Measurements from ENCODE around the gene KIFC1.

The KIFC1 gene

GRCh38 chr6:33411632-33412005 lies 20.0 kb downstream of the KIFC1 start:
- no peak for DNase-seq (ENCODE audit: low read depth, low spot score)

GRCh38 chr6:33412140-33413009 lies 20.8 kb downstream of the KIFC1 start:
- no peak for DNase-seq (ENCODE audit: low read depth, low spot score)

- no peak for DNase-seq (ENCODE audit: low read depth, low spot score)
Measured at GRCh38 chr6:33413241-33414120, 21.9 kb downstream of the KIFC1 start.

- DNase-seq (ENCODE audit: low read depth, low spot score): no peak
Measured at GRCh38 chr6:33414592-33415271, 23.1 kb downstream of the KIFC1 start.

- no peak for DNase-seq (ENCODE audit: low read depth, low spot score)
Measured at GRCh38 chr6:33415831-33416230, 24.2 kb downstream of the KIFC1 start.

- DNase-seq (ENCODE audit: low read depth, low spot score): no peak
Measured at GRCh38 chr6:33416386-33417127, 24.9 kb downstream of the KIFC1 start.

- DNase-seq (ENCODE audit: low read depth, low spot score): no peak
Measured at GRCh38 chr6:33417128-33417902, 25.7 kb downstream of the KIFC1 start.

GRCh38 chr6:33417903-33418689 lies 26.5 kb downstream of the KIFC1 start, which contains the start of gene CUTA:
Gene CUTA (minus strand): TSS chr6:33418107. CDS start chr6:33418000, 107 bp downstream.
- DNase-seq (ENCODE audit: low read depth, low spot score): peak; percentile 100

GRCh38 chr6:33418690-33419291 lies 27.2 kb downstream of the KIFC1 start:
- DNase-seq (ENCODE audit: low read depth, low spot score): no peak

DNA sequence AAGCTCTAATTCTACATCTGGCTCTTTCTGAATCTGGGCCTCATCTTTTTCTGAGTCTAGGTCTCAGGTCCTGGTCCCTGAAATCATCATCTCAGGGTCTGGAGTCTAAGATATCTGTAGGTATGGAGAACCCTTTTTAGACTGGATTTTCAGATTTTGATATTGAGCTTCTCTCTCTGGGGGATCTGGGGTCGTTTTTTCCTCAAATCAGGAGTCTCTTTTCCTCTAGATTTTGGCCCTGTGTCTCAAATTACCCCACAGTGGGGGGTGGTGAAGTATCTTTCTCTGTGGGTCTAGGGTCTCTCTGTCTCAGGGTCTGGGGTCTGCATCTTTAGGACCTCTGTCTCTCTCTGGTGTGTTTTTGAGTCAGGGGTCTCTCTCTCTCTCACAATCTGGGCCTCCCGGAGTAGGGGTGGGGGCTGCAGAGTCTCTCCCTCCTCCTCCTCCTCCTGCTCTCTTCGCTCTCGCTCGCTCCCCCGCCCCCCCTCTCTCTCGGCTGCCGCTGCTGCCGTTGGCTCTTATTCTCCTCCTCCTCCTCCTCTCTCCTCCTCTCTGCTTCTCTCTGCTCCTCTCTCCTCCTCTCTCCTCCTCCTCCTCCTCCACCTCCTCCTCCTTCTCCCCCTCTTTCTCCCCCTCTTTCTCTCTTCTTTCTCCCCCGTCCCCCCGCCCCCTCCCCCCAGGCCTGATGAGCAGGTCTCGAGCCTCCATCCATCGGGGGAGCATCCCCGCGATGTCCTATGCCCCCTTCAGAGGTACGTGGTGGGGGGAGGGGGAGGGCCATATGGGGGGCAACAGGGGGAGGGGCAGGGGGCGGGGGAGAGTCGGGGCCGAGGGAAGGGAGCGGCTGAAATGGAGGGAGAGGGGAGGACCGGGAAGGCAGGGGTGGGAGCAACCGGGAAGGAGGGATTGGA lies 28.2 kb downstream of the KIFC1 start, which contains the start of gene SYNGAP1:
TSS of gene SYNGAP1 (plus strand) at position 486 of the 911 bp plus-strand sequence. CDS start at position 686, 200 bp downstream.
- no peak for DNase-seq (ENCODE audit: low read depth, low spot score)

DNA sequence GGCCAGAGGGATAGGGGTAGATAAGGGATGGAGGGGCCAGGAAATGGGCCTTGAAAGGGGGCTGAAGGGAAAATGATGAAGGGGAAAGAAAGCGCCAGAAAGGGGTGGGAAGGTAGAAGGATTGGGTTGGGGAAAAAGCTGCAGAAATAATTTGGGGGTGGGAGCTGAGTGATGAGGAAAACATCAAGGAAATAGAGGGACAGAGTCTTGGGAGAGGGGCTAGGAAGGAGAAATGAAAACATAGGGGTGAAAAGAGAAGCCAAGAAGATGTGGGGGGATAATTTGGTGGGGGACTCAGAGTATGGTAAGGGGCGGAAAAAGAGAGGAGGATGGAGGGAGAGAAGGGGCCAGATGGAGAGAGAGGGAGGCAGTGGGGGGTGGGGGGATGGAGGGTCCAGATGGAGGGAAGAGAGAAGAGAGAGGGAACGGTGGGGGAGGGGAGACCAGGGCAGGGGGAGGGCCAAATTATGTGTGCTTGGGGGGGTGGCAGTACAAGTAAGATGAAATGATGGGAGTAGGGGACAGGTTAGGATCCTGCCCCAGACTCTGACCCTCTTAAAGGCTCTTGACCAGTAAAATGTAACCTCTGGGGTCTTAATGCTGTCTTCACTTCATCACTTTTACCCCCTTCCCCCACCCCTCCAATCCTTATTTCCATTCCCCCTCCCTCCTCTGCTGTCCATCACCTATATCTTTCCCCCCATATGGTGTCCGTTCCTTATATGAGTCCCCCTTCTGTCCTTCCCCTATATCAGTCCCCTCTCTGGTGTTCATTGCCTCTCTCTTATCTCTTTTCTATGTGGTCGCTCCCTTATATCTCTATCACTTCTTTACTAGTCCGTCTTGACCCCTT lies 29.1 kb downstream of the KIFC1 start:
- no peak for DNase-seq (ENCODE audit: low read depth, low spot score)

DNA sequence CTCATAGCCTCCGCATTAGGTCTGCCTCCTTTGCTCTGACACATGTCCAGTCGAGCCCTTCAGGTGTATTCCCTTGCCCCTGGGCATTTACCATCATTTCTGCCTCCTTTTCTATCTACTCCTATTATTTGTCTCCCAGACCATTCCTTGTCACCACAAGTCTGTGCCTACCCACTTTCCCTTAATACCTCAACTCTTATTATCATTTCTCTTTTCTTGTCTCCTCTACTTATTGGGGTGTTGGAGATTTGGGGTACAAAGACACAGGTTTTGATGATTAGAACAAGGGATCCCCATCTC lies 29.7 kb downstream of the KIFC1 start:
- no peak for DNase-seq (ENCODE audit: low read depth, low spot score)

DNA sequence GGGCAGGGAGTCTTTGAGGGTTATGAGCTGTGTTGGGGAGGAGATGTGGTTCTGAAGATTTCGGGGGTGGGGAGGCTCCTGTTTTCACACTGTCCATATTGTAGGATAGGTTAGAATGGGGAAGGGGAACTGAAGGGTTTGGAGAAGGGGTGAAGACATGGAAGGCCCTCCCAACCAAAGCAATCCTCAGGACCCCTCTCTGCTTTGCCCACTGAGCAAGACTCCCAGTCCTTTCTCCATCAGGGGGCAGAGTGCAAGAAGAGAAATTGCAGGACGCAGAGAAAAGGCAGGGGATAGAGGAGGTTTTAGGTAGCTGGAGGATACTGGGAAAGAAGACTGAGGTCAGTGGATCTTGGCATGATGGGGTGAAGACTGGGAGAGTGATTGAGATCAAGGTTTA lies 32.2 kb downstream of the KIFC1 start:
- no peak for DNase-seq (ENCODE audit: low read depth, low spot score)

GRCh38 chr6:33424855-33425667 lies 33.4 kb downstream of the KIFC1 start:
- DNase-seq (ENCODE audit: low read depth, low spot score): no peak

GRCh38 chr6:33425668-33426577 lies 34.3 kb downstream of the KIFC1 start:
- peak; percentile 34 for DNase-seq (ENCODE audit: low read depth, low spot score)
